LNCAP (cell line): ENCODE data around the gene ATP6V1E1.

Source experiments
- CTCF ChIP-seq: fragments of 450-650 bp; IDR thresholded peaks from 2 replicates; pipeline ENCODE4 v1.5.1; 2017; ENCODE audit warnings: mild to moderate bottlenecking

Gene ATP6V1E1

GRCh38 chr22:17578136-17578754 lies 50.3 kb downstream of the ATP6V1E1 start:
- no peak for TF ChIP-seq CTCF

GRCh38 chr22:17576470-17576869 lies 52.1 kb downstream of the ATP6V1E1 start:
- TF ChIP-seq CTCF, result no peak

- no peak for TF ChIP-seq CTCF
These were observed 52.9 kb downstream of the ATP6V1E1 start for GRCh38 chr22:17575681-17576080.

GRCh38 chr22:17575151-17575550 lies 53.4 kb downstream of the ATP6V1E1 start:
- no peak for TF ChIP-seq CTCF

GRCh38 chr22:17570851-17571631 lies 57.5 kb downstream of the ATP6V1E1 start:
- TF ChIP-seq CTCF, result no peak

GRCh38 chr22:17569971-17570511 lies 58.5 kb downstream of the ATP6V1E1 start:
- TF ChIP-seq CTCF, result no peak

GRCh38 chr22:17566776-17567175 lies 61.8 kb downstream of the ATP6V1E1 start:
- TF ChIP-seq CTCF, result no peak
